Keratinocyte (primary cell): ENCODE data around the gene SH3RF1. TPM values are rescaled to one million over a fixed set of nuclear protein-coding genes. Genes with fewer than 3 reads are reported as not detected.

ENCODE experiments used
- DNase-seq: peaks from one replicate; pipeline ENCODE4 v3.0.0-alpha.2; 2011; ENCODE audit warnings: low read depth, missing footprints, low spot score
- FAIRE-seq: peaks from 2 replicates; lab custom pipeline; 2011; peaks lifted over from hg19 to GRCh38; lab: Jason Lieb, UNC
- H2AFZ ChIP-seq: 2 replicates; pipeline ENCODE4 v1.6.0; 2012; ENCODE audit warnings: low read length, control low read depth, inconsistent platforms; ENCODE audit not compliant: control insufficient read depth
- H3K27ac ChIP-seq: 2 replicates; pipeline ENCODE4 v1.5.1; 2011; ENCODE audit warnings: low read length; ENCODE audit not compliant: control insufficient read depth, insufficient read depth
- H3K27me3 ChIP-seq: 3 replicates; pipeline ENCODE4 v1.6.0; 2011; ENCODE audit warnings: low read length; ENCODE audit not compliant: control insufficient read depth, insufficient read depth; ENCODE audit errors: extremely low read depth
- H3K36me3 ChIP-seq, 2 experiments: 2 replicates in 1 of 2; 3 replicates in 1 of 2; pipeline ENCODE4 v1.5.1; 2011; ENCODE audit warnings: low read length in 2 of 2, mild to moderate bottlenecking in 1 of 2; ENCODE audit not compliant: control insufficient read depth in 2 of 2, insufficient read depth in 2 of 2; ENCODE audit errors: extremely low read depth in 1 of 2
- H3K4me1 ChIP-seq: 3 replicates; pipeline ENCODE4 v1.5.1; 2011; ENCODE audit warnings: low read length; ENCODE audit not compliant: control insufficient read depth, insufficient read depth; ENCODE audit errors: extremely low read depth
- H3K4me2 ChIP-seq: 3 replicates; pipeline ENCODE4 v1.6.0; 2011; ENCODE audit warnings: low read depth, low read length; ENCODE audit not compliant: control insufficient read depth, insufficient read depth; ENCODE audit errors: extremely low read depth
- H3K4me3 ChIP-seq, 3 experiments: fragments of 200-600 bp in 1 of 3; sonication (generic) in 1 of 3; 2 replicates in 2 of 3; 3 replicates in 1 of 3; pipeline ENCODE4 v1.5.1; 2011 to 2016; ENCODE audit warnings: low read length in 3 of 3, mild to moderate bottlenecking in 3 of 3, control low read depth in 2 of 3, inconsistent platforms in 1 of 3, low read depth in 1 of 3, mixed read lengths in 1 of 3, mixed run types in 1 of 3, moderate library complexity in 1 of 3; ENCODE audit not compliant: control insufficient read depth in 2 of 3, insufficient read depth in 2 of 3; ENCODE audit errors: extremely low read depth in 1 of 3
- H3K79me2 ChIP-seq: 2 replicates; pipeline ENCODE4 v1.6.0; 2012; ENCODE audit warnings: low read length; ENCODE audit not compliant: control insufficient read depth, insufficient read depth
- H3K9ac ChIP-seq: 3 replicates; pipeline ENCODE4 v1.6.0; 2011; ENCODE audit warnings: low read length; ENCODE audit not compliant: control insufficient read depth, insufficient read depth; ENCODE audit errors: extremely low read depth
- H3K9me1 ChIP-seq: 3 replicates; pipeline ENCODE4 v1.6.0; 2011; ENCODE audit warnings: low read length; ENCODE audit not compliant: control insufficient read depth, insufficient read depth; ENCODE audit errors: extremely low read depth
- H3K9me3 ChIP-seq: 2 replicates; pipeline ENCODE4 v1.5.1; 2012; ENCODE audit warnings: low read depth, low read length; ENCODE audit not compliant: control insufficient read depth
- H4K20me1 ChIP-seq: 3 replicates; pipeline ENCODE4 v1.6.0; 2011; ENCODE audit warnings: low read length; ENCODE audit not compliant: control insufficient read depth, insufficient read depth; ENCODE audit errors: extremely low read depth
- EZH2 ChIP-seq: IDR thresholded peaks from one replicate; pipeline ENCODE4 v1.6.1; 2012; ENCODE audit warnings: inconsistent platforms, mild to moderate bottlenecking, low read length, moderate library complexity
- dilution Hi-C: fragments of 300-500 bp; cut with MboI; formaldehyde crosslinking; loops from one replicate; pipeline ENCODE4 v1.7.0; 2020; ENCODE audit warnings: low sequenced_read_pairs; ENCODE audit not compliant: extremely low pct_ligation_motif_present
- polyA plus RNA-seq, 5 experiments: library from polyadenylated mRNA; depleted of rRNA in 3 of 5; stranded (reverse) in 3 of 5; stranded (forward) in 1 of 5; unstranded in 1 of 5; fragments of >200 nt; gene quantifications; 1 replicate in 1 of 5; 2 replicates in 3 of 5; 3 replicates in 1 of 5; pipeline versions ENCODE4 v1.2.1 to v1.2.3, GENCODE V29; 2011 to 2012; ENCODE audit warnings: missing spikeins in 2 of 5, low read depth in 1 of 5, low replicate concordance in 1 of 5
- TF ChIP-seq, protein P1 (sequence below), 3 experiments: IDR thresholded peaks in 1 of 3; conservative IDR thresholded peaks in 1 of 3; optimal IDR thresholded peaks in 1 of 3; 2 replicates in 2 of 3; 3 replicates in 1 of 3; pipeline versions ENCODE3 to v1.5.1; 2011; ENCODE audit warnings: low read length in 3 of 3, mild to moderate bottlenecking in 3 of 3, moderate library complexity in 2 of 3, control low read depth in 1 of 3, inconsistent platforms in 1 of 3; ENCODE audit not compliant: insufficient read depth in 2 of 3; ENCODE audit errors: extremely low read depth in 1 of 3

The SH3RF1 gene
- polyA plus RNA-seq, 1 donor (not counting 4 experiments of a cell fraction or from before 2014, with no cell fraction given) = 9.5 TPM

- no peak overlapping the region for H3K9ac ChIP-seq
- H3K9me1 ChIP-seq = no peaks in the 10 kb centered on the region
- DNase-seq (no peak), FAIRE-seq (no peak)
- peaks cover 28% of the 10 kb centered on the region for H3K79me2 ChIP-seq
- no peak overlapping the region for H2AFZ ChIP-seq
- no peaks in the 10 kb centered on the region for H3K27me3 ChIP-seq
- no peak overlapping the region for H3K4me2 ChIP-seq
- dilution Hi-C loops = no loop called here
- H3K9me3 ChIP-seq = no peaks in the 10 kb centered on the region
- no peak for TF ChIP-seq EZH2
- TF ChIP-seq, protein P1, sequence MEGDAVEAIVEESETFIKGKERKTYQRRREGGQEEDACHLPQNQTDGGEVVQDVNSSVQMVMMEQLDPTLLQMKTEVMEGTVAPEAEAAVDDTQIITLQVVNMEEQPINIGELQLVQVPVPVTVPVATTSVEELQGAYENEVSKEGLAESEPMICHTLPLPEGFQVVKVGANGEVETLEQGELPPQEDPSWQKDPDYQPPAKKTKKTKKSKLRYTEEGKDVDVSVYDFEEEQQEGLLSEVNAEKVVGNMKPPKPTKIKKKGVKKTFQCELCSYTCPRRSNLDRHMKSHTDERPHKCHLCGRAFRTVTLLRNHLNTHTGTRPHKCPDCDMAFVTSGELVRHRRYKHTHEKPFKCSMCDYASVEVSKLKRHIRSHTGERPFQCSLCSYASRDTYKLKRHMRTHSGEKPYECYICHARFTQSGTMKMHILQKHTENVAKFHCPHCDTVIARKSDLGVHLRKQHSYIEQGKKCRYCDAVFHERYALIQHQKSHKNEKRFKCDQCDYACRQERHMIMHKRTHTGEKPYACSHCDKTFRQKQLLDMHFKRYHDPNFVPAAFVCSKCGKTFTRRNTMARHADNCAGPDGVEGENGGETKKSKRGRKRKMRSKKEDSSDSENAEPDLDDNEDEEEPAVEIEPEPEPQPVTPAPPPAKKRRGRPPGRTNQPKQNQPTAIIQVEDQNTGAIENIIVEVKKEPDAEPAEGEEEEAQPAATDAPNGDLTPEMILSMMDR (optimal IDR thresholded peaks at IDR 0.05 in 1 of 3, IDR thresholded peaks at IDR 0.05 in 1 of 3, conservative IDR thresholded peaks at IDR 0.05 in 1 of 3; ENCODE audit: extremely low read depth in 1 of 3, insufficient read depth in 2 of 3, low read length in 3 of 3) = no peak
- H3K27ac ChIP-seq = no peak overlapping the region
- H3K4me3 ChIP-seq = no peak overlapping the region
- no peaks in the 10 kb centered on the region for H4K20me1 ChIP-seq
- peaks cover 25% of the 10 kb centered on the region for H3K4me1 ChIP-seq
- H3K36me3 ChIP-seq = peaks cover 5 to 7% of the 10 kb centered on the region in 2 experiments
These were observed 112.7 kb downstream of the SH3RF1 start for GRCh38 chr4:169158046-169158445.

- H4K20me1 ChIP-seq = no peaks in the 10 kb centered on the region
- H3K9me1 ChIP-seq = no peaks in the 10 kb centered on the region
- no peak overlapping the region for H3K4me3 ChIP-seq
- H3K4me1 ChIP-seq = peaks cover 23% of the 10 kb centered on the region
- H3K36me3 ChIP-seq = peaks cover 7 to 10% of the 10 kb centered on the region in 2 experiments
- H3K27ac ChIP-seq = no peak overlapping the region
- DNase-seq (no peak), FAIRE-seq (no peak)
- H2AFZ ChIP-seq = no peak overlapping the region
- no peak overlapping the region for H3K4me2 ChIP-seq
- no peaks in the 10 kb centered on the region for H3K9me3 ChIP-seq
- H3K27me3 ChIP-seq = no peaks in the 10 kb centered on the region
- H3K79me2 ChIP-seq = peaks cover 21% of the 10 kb centered on the region
- dilution Hi-C loops = no loop called here
- TF ChIP-seq, protein P1 (optimal IDR thresholded peaks at IDR 0.05 in 1 of 3, IDR thresholded peaks at IDR 0.05 in 1 of 3, conservative IDR thresholded peaks at IDR 0.05 in 1 of 3; ENCODE audit: extremely low read depth in 1 of 3, insufficient read depth in 2 of 3, low read length in 3 of 3) = no peak
- no peak for TF ChIP-seq EZH2
- H3K9ac ChIP-seq = no peak overlapping the region
These were observed 114.4 kb downstream of the SH3RF1 start for GRCh38 chr4:169156392-169156791.
